ENCODE data around the gene TANGO2.

Gene TANGO2

DNA sequence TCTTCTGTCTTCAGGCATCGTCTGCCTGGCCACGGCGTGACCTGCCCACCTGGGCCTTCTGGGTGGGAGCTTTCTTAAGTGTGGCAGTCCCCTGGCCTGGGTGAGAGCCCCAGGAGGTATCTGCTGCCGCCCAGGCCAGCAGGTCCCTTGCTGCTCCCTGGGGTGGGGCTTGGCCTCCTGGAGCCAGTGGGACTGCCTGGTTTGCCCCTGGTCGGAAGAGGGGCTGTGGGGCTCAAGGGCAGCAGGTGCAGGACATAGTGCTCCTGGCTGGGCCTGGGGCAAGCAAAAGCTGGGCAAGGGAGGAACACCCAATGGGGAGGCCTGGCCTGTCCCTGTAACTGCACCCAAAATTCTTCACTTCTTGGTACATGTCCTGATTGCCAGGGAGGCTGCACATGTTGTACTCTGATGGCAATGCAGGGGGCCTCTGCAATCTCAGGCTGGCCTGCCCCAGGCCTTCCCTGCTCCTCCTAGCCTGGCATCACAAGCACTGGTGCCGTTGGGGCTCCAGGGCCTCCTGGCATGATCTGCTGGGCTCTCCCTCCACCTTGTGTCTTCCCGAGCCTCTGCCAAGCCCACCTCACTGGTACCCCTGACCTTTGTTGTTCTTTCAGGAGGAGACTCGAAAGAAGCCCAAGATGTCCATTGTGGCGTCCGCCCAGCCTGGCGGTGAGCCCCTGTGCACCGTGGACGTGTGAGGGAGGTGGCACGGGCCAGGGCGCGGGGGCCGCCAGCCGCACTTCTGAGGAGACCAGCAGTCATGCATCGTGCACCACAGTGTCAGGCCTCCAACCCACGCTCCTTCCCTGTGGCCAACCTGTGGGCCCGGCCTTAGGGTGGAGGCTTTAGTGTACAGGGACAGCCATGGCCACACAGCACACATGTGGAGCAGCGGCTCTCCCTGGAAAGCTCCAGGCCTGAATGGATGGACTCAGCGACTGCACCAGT is 88.8 kb downstream of the TANGO2 start:
- no peak for DNase-seq

DNA sequence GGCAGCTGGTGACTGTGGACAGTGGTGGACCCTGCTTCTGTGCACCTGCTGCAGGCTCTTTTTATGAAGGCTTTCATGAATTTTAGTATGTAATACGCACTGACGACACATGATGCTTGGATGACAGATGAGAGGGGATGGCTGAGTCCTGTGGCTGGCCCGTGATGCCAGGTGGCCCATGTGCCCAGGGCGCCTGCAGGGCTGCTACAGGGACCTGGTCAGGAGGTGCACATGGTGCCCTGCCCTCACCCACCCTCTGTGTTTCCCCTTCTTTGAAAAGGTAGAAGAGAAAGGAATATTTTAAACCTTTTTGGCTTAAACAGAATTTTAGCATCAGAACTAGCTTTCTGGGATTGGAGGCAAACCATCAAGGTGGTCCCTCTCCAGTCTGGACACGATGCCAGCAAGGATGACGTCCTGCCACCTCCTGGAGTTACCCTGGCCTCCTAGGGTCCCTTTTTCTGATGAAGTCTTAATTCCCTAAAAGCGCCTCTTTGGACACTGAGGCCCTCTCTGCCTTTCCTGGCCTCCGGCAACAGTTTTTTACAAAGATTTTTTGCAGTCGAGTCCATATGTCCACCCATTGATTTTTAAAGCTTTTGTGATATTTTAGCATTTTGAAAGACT is 89.6 kb downstream of the TANGO2 start:
- DNase-seq, result no peak

DNA sequence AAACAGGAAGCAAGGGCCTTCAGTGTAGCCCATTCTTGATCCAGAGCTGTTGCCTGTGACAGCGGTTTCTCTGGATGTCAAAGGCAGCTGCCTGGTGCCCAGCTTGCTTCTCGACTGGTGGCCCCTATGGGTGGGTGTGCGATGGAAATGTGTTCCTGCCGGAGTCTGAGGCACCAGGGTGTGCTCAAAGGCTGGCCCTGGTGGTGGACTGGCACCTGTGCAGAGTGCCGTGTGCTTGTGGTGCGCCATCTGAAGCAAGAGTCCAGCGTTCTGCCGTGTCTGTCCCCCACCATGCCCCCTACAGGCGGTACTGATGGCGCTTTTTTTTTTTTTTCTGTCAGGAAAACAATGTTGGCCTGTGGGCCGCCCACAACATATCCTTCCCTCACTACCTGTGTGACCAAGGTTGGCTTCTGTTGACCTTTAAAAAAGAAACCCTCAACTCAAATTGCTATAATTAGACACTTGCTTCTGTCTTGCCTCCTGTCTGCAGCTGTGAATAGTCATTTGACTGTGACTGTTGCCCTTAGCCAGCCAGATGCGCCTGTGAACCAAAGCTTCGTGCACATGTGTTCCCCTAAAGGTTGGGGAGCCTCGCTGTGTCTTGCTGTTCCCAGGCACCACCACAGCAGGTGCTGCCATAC is 90.3 kb downstream of the TANGO2 start:
- no peak for DNase-seq

DNA sequence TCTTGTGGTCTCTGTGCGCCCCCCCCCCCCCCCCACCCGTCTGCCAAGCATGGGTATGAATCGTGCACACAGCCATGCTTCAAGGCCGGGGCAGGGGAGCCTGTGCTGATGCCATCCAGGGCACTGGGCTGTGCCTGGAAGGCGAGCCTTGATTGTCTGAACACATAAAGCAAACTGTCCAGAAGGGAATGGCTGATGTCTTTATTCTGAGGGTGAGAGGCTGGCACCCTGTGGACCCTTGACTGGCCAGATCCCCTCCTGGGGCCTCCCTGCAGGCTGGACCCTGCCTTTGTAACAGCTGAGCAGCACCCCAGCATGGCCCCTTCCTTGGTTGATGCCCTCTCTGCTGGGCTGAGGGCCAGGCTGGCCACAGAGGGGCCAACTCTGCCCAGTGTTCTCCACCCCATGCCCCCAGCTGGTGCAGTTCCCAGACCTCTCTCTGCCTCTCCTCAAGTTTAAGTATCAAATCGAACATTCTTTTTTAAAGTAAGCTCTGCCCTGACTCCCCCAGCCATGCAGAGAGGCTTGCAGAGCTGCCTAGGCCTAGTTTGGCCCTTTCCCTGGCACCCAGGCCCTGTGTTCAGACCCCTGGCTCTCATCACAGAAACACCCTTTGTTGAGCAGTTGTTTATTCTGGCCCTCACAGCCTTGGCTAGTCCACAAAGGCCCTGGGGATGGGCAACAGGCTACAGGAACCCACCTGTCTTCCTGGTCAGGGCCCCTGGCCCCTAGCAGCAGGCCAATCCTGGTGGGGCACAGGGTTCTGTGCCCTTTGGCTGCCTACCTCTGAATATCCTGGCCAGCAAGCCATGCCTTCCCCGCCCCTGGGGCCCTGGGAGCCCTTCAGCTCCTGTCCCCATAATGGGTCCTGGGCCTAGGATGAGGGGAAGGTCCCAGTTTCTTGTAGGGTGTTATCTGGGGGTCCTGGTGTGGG is 91.0 kb downstream of the TANGO2 start:
- peak; percentile 39 for DNase-seq

DNA sequence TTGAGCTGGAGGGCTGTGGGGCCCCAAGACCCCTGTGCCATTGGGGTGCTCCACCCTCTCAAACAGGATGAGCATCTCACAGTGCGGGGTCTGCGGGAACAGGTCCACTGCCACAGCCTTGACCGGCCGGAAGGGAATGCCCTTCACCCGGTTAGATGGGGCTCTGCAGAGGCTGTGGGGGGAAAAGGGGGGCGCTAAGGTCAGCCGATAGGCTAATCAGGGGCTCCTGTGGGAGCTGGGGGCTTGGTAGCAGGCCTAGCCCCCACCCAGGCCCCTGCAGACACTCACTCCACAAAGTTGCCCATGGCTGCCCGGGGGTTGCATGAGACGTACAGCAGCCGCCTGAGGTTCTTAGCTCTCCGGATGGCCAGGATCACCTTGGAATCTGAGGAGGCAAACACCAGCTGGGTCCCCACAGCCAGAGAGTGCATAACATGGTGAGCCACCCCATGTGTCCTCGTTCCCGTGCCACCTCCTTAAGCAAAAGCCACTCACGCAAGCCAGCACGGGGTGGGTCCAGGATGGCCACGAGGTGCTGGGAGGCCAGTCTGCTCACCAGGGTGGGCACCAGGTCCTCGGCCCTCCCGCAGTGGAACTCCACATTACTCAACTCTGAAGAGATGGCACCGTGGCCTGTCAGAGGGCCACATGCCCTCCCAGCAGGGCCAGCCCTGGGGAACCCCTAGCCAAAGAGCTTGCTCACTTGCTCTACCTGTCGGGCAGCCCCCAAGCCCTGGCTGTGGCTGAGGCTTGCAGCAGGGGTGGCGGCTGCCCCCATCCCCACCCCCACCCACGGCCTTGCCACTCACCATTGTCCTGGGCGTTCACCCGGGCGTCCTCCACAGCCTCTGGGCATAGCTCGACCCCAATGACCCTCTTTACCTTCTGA is 92.0 kb downstream of the TANGO2 start:
- DNase-seq, result no peak

DNA sequence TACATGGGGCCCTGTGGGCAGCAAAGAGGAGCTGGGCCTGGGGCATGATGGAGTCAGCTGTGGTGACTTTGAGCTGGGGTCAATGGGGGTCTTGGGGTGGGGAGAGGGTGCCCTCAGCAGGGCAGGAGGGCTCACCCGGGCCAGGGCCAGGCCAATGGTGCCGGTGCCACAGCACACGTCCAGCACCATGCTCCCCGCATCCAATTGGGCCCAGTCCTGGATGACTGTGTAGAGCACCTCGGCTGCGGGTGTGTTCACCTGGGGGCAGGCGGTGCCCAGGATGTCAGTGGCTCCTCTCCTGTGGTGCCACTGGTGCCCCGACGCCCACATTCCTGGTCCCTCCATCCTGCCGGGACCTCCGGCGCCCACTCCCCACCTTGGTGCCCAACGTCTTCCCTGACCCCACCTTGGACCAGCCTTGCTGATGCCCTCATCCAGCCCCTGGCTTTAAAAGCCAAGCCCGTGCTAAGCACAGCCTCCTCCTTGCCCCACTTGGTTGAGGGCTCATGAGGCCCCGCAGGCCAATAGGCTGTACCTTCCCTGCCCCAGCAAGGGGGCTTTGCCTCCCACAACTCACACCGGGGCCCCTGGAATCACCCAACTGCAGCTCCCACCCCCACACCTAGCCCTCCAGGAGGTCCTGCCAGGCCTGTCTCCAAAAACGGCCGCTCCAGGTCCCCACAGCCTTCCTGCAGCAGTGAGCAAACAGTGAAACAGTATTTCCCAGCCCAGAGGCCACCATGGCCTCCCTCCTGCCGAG is 92.8 kb downstream of the TANGO2 start:
- DNase-seq, result no peak

DNA sequence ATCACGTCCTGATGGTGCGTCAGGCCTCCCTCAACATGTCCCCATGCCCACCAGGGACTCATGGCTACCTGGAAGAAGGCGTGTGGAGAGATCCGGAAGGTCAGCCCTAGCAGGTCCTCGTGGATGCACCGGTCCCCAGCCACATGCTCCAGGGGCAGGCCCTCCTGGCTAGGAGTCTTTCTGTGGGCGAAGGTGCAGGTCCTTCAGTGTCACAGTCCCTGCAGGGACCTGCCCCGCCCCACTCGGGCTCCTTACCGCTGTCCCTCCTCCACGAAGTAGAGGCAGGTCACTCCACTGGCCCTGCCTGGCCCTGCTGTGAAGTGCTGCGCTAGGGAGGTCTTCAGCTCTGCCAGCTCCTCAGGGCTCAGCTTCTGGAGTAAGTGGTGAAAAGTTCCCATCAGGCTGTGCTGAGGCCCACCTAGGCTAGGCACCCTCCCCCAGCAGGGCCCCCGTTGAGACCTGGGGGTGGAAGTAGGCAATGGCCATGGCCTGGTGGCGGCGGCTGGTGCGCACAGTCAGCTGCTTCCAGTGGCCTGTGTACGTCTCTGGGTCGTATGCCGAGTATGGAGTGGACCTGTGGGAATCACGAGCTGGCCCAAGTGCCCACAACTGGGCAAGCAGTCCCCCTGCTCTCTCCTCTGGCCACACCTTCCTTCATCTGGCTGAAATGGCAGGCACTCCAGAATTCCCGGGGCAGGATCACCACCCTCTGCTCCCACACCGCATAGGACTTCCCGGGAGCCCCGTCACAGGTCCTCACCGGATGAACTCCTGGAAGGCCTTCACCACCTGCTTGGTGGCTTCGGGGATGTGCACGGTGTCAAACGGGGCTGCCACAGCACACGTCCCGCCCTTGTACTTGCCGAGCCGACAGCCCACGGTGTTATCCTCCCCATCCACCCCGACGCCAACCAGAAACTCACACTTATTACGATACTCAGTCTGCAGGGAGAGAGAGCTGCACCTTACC is 93.9 kb downstream of the TANGO2 start:
- DNase-seq, result no peak

DNA sequence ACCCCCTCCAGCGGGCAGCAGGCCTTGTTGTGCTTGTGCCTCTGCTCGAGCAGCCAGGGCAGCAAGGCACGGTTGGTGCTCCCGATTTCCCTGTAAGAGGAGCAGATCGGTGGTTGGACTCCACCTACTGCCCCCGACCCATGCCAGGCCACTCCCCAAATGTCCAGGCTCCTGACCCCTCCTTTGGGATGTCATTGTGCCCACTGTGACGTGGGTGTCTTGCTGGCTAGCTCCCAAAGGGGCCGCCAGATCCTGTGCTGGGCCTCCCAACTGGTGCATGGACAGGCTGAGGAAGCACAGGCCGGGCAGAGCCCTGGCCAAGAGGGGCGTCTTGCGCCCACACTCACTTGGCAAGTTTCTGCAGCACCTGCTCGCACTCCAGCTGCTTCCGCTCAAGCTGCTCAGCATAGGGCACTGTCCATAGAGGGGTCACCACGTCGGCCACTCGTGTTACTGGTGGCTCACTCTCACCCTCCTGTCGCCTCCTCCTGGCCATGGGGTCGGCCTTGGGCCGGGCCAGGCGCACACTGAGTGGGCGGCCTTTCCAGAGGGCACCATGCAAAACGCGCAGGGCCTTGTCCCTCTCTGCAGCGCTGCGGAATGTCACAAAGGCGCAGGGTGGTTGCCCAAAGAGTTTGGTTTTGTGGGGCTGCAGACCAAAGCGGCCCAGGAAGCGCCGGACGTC is 94.9 kb downstream of the TANGO2 start, which contains the start of gene RANBP1:
Gene RANBP1 (plus strand): TSS at position 414 of the 685 bp plus-strand sequence. CDS start 81 bp downstream, at position 495.
- DNase-seq, result no peak

DNA sequence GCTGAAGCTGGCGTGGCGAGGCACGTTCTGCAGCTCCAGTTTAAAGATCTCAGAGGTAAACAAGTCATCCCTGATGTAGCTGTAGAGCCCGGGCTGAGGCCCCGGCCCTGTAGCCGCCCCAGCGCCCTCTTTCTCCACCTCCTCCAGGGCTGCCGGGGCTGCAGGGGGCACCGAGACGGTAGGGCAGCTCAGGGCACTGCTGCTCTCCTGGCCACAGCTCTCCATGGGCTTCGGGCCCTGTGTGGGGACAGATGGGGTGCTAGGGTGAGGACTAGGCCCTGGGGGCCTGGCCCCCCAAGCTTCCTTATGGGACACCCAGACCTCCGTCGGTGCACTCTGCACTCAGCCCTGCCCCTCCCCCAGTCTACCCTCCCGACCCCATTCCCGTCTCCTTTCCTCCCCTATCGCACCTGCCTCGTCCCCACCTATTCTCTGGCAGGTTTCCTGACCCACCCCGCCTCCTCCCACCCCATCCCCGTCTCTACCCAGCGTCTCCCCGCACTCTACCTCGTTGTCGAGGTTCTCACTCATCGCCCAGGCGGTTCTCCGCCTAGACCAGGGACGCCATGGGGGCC is 95.6 kb downstream of the TANGO2 start:
- no peak for DNase-seq

All from midbrain (tissue), 1 donor.